NCI-H1930 (cell line): ENCODE measurements around the gene SLC6A9.

ENCODE experiments used
- DNase-seq, 2 experiments: peaks; one replicate each; lab custom pipeline; 2025; lab: John Stamatoyannopoulos, UW

Gene SLC6A9

DNA sequence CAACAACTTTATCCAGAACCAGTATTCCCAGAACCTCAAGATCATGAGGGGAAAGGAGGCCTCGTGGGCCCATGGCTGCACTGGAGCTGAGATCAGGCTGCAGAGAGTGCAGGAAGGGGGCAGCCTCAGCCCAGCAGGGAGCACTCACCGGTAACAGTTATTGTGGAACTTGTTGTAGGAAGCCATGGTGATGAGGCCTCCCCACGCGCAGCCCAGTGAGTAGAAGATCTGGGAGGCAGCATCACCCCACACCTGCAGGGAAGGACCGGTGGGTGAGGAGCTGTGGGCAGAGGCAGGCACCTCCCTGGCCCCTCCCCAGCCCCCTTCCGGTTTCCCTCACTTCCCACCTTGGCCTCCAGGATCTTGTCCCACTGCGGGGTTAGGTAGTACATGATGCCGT, 29.1 kb downstream of the SLC6A9 start:
- DNase-seq, result no peak

DNA sequence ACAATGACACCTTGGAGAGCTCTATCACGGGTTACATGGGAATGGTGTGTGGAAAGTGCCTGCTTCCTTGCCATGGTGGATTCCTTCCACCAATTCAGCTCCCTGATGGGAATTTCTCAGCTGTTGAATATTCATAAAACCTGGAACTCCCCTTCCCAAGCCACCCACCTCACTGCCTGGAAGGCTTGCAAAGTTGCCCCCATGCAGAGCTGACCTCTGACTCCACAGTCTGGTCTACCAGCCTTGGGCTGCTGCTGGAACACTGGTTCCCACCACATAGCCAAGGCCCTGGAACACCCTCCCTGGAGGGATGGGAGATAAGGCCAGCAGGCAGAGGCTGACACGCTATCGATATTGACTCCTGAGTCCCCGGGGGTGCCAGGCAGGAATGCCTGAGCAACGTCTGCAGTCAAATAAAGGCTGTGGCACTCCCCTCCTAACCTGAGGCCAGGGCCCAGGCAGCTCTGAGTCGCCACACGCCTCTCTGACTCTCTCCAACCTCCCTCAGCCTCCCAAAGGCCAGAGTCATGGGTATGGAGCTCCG, 31.1 kb downstream of the SLC6A9 start:
- DNase-seq, result no peak

DNA sequence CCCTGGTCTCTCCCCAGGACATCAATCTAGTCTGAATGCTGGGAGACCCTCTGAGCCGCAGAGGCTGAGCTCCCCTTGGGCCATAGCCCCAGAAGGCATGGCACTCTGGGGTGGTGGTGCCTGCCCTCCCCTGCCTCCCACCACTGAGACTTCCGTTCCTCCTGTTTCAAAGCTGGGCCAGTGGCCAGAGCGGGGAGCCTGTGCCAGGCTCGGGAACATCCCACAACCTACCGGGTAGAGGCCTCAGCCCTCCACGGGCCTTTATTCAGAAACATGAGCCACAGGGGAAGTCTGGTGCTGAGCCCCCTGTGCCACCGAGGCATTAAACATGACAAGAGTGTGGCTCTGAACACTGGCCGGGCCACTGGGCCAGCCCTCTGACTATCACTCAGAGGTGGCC, 31.8 kb downstream of the SLC6A9 start:
- DNase-seq, result no peak

DNA sequence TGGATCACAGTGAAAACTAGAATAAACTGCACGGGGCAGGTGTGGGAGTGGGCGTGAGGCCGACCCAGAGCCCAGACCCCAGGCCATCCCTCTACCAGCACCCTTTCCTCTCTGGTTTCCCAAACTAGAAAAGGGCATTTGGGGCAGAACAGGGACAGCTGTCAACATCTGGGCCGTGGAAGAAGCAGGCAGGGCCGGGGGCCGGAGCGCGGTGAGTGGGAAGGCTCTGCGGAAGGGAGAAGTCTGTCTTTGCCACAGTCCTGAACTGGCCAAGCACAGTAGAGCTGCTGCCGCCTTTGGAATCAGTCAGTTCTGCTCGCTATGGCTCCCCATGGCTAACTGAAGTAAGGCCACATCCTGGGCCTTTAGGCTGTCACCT, 33.3 kb downstream of the SLC6A9 start:
- DNase-seq, result no peak

DNA sequence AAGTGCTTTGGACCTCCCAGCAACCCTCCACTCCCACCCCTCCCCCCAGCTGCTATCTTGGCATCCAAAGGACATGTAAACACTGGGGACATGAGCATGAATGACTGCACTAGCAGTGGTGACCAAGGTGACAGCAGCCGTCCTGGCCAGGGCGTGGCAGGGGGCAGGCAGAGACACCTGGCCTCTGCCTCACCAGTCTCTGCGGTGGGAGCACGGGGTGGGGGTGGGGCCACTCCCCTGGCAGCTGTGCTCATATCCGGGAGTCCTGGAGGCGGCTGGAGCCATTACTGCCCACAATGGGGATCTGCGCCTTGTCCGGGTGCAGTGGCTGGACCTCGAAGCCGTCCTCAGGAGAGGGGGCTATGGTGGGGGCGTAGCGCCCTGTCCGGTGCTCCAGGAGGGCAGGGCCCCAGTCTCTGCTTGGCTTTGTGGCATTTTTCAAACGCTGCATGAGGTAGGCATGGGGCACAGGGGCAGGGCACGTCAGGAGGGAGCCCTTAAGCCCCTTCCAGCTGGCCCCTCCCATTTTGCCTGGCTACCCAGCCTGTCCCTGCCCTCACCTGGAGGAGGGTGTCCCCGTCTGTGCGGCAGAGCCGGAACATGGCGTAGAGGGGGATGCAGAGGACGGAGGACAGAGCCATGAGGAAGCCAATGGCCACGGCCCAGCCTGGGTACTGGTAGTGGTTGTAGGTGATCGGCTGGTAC, 33.8 kb downstream of the SLC6A9 start:
- DNase-seq, result no peak

DNA sequence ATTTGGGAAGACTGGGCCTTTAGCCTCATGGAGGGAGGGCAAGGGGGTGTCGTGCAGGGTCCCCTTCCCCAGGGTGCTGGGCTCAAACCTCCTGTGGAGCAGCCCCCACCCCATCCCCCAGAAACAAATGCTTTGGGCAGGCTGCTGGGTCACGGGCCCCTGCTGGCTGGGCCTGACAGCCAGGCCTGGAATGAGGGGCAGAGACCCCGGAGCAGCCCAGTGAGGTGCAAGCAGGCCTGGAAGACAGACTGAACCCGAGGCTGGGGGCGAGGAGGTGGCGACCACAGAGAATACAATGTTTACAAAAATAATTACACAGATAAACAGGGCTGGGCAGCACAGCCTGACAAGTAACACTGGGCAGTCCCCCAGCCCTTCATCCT, 34.5 kb downstream of the SLC6A9 start:
- no peak for DNase-seq

DNA sequence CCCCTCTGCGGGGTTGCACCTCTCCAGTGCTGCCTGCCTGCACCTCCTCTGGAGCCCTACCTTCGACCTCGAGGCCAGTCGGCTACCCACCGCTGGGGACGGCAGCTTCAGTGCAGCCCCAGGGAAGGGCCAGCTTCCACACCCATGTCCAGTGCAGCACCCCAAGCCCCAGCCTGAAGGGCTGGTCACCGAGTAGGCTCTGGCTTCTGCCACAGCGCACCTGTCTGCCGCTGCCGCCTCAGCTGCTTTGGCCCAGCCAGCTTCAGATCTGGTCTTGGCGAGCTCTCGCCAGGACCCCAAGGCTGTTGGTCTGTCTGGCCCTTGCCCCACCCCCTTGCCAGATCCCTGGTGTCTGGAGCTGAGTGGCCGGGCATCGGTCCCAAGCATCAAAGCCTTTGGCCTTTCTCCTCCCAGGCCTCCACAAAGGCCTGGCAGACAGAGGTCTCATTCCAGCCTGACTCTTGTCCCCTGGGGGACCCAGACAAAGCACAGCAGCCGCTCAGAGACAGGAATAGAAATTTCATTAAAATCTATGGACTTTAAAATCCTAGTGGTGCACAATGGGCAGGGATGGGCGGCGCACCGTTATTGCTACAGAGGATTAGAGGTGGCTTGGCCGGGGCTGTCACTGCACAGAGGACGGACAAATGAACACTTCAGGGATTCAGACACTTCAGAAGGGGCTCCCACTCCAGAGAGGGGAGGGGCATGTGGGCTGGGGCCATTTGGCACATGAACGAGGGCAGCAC, 35.1 kb downstream of the SLC6A9 start:
- no peak for DNase-seq

DNA sequence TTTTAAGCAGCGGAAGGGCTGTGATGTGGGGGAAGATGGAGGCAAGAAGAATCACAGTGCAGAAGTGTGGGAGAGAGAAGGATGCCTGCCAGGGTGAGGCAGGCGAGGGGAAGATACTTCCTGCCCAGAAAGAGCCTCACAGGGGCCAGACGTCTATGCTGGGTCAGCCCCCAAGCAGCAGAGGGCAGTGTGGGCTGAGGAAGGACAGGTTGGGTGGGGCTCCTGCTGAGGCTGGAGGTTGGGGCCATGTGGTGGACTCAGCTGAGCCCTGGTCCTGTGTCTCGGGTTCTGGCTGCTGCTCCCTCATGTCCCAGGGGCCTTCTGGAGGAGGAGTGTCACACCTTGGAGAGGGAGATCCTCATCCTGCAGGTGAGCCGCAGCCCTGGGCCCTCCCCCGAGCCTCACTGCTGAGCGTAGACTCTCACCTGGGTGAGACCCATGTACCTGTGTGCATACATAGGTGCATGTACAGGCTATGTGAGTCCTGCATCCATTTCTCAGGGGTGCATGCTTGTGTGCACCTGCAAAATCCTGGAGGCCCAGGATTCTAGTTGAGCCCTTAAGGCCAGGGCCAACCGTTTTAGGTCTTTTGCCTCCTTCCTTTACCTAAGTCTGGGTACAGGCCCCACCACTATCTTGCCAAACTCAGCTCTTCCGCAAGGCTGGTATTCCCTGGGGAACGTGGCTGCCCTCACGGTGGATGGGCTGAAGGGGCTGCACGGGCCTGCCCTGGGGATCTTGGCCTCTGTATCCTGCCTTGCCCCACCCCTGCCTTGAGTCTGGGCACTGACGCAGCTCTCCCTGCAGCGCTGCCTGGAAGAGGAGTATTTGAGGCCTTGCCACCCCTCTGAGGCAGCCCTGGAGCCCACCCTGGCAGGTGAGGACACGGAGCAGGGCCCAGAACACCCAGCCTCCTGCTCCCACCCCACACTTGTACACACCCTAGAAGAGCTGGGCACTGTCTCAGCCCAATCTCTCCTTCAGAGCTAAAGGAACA, 36.2 kb downstream of the SLC6A9 start:
- DNase-seq, result peak in 1 of 2 experiments; percentile 17

DNA sequence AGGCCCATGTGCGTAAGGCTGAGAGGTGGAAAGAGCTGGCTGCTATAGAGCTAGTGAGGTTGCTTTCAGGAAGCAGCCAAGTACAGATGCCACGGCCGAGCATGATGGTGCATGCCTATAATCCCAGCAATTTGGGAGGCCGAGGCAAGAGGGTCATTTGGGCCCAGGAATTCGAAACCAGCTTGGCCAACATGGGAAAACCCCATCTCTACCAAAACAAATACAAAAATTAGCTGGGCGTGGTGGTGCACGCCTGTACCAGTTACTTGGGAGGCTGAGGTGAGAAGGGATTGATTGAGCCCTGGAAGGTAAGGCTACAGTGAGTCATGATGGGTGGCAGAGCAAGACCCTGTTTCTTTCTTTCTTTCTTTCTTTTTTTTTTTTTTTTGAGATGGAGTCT, 37.2 kb downstream of the SLC6A9 start:
- DNase-seq, result no peak

DNA sequence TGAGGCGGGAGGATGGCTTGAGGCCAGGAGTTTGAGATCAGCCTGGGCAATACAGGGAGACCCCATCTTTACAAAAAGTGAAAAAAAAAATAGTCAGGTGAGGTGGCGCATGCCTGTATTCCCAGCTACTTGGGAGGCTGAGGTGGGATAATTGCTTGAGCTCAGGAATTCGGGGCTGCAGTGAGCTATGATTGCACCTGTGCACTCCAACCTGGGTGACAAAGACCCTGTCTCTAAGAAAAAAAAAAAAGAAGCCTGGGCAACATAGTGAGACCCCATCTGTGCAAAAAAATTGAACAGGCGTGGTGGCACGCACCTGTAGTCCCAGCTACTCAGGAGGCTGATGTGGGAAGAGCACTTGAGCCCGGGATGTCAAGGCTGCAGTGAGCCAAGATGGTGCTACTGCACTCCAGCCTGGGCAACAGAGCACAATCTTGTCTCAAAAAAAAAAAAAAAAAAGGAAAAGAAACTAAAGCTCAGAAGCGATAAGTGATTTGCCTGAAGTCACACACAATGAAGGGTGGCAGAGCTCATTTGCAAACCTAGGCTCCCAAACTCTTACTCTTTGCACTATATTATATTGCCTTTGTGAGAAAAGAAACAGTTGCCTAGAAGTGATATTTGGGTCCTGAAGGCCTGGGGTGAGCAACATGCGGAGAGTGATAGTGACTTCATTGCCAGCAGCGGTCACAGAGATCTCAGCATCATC, 37.9 kb downstream of the SLC6A9 start:
- no peak for DNase-seq

DNA sequence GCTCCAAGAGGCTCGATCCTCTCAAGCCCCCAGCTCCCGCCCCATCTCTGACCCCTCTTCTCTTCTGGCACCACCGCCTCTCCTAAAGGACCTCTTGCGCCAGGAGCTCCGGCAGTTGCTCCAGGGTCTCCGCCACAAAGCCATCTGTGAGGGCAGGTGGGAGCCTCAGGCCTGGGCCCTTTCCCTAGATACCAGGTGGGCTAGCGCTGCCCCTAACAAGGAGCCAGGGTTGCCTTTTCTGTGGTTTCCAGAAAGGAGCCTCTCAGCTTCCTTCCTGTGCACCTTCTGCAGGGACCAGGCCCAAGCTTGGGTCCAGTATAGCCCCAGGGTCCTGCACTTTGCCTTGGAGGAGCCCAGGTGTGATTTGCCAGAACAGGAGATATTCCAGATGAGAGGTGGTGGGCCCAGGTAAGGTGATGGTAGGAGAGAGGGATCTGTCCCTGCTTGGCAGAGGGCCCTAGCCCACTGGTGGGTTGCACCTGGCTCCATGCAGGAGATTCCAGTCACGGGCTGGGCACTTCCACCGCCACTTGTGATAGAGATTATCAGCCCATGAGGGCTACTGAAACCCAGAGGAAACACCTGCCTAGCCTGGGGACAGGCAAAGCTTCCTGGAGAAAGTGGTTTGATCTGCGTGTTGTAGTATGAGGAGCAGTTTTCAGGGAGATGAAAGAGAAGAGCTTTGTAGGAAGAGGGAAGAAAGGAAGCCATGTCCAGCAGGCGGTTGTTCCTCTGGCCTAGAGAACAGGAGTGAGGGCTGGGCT, 38.8 kb downstream of the SLC6A9 start:
- no peak for DNase-seq

DNA sequence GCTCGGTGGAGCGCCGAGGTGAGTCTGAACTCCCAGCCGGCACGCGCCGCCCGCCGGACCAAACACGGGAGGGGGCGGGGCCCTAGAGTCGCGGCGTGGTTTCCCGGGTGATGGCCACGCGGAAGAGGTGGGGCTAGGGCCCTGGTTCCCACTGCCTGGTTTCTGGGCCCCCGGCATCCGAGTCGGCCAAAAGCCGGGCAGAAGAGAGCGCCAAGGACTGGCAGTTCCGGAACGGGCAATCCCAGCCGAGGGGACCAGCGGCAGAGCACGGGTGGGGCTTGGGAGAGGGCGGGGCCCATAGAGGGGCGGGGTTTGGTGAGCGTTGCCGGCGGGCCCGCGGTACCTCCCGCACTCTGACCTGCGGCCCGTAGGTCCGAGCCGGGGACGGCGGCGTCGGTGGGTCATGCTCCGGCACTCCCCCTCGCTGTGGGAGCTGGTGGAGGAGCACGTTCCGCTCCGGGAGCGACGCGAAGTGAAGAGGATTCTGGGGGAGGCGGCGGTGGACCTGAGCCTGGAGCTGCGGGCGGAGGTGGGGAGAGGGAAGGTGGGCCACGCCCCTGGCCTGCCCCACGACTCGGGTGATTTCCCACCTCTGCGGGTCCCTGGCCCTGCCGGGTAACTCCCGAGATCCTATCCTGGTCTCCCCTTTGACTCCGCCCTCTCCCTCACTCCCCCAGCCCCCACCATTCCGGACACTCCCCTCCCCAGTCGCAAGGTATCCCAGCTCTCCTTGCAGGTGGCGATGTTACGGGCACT, 39.6 kb downstream of the SLC6A9 start, which contains the start of gene CCDC24:
CCDC24 (plus strand) TSS at position 124 of the 756 bp plus-strand sequence; CDS start at position 404, 280 bp downstream.
- DNase-seq, result peak; percentile 67 to 74

DNA sequence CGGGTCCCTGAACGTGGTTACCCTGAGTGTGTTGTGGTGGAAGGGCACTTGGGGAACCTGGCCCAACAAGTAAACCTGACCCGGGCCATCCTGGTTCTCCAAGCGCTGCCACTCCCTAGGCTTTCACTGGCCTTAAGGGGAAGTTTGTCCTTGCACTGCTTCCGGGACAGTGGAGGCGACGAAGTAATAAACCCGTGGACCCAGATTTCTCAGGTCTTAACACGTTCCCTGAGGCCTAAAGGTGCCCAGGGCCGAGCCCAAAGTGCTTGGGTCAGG, 40.1 kb downstream of the SLC6A9 start:
- DNase-seq, result no peak

DNA sequence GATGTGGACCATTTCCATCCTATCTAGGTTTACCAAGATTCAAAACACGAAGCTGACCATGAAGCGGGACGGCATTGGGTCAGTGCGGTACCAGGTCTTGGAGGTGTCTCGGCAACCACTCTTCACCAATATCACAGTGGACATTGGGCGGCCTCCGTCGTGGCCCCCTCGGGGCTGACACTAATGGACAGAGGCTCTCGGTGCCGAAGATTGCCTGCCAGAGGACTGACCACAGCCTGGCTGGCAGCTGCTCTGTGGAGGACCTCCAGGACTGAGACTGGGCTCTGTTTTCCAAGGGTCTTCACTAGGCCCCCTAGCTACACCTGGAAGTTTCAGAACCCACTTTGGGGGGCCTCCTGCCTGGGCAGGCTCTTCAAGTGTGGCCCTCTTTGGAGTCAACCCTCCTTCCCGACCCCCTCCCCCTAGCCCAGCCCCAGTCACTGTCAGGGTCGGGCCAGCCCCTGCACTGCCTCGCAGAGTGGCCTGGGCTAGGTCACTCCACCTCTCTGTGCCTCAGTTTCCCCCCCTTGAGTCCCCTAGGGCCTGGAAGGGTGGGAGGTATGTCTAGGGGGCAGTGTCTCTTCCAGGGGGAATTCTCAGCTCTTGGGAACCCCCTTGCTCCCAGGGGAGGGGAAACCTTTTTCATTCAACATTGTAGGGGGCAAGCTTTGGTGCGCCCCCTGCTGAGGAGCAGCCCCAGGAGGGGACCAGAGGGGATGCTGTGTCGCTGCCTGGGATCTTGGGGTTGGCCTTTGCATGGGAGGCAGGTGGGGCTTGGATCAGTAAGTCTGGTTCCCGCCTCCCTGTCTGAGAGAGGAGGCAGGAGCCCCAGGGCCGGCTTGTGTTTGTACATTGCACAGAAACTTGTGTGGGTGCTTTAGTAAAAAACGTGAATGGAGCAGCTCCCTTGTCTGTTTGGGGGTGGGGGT, 40.7 kb downstream of the SLC6A9 start:
- no peak for DNase-seq

DNA sequence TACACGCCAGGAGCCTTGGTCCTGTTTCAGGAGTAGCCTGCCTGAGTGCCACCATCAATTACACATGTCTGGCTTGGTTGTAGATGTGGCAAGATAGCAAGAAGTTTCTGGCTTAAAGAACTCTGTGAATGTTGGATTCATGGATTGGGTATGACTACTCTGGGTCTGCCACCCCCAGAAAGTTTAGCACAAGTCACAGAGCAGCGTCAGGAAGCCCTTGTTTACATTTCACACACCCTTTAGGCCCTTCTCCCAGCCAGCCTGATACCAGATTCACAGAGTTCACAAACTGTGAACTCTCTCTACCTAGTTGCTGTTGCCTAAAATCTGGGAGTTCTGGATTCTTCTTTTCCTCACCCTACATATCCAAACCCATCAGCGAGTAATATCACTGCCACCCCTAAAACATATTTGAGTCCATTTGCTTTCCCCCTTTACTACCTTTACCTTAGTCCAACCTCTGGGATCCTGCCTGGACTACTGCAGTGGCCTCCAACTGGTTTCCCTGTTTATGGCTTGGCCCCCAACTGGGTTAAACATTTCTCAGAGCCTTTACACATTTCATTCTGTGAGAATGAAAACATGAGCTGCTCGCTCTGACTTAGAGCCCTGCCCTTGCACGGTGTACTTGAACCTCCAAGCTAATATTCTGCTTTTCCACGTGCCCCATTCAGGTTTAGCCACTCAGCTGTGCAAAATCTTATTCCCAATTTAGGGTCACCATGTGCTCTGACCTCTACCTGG, 43.9 kb downstream of the SLC6A9 start:
- DNase-seq, result no peak

DNA sequence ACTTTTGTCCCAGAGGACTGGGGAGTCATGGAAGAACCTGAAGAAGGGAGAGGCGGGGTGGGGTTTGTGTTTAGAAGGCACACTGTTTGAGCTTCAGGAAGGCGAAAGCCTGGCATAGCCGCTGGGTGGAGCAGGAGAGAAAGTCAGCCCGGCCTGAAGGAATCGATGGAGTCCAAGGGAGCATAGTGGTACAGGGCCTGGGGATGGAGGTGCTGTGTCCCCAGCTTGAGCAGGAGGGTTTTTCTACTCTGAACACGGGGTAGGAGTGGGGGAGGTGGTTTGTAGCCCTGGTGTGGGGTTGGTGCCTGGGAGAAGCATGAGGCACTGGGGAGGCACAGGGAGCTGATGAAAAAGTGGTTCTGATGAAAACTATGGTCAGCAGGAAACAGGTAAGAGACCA, 44.5 kb downstream of the SLC6A9 start:
- no peak for DNase-seq

DNA sequence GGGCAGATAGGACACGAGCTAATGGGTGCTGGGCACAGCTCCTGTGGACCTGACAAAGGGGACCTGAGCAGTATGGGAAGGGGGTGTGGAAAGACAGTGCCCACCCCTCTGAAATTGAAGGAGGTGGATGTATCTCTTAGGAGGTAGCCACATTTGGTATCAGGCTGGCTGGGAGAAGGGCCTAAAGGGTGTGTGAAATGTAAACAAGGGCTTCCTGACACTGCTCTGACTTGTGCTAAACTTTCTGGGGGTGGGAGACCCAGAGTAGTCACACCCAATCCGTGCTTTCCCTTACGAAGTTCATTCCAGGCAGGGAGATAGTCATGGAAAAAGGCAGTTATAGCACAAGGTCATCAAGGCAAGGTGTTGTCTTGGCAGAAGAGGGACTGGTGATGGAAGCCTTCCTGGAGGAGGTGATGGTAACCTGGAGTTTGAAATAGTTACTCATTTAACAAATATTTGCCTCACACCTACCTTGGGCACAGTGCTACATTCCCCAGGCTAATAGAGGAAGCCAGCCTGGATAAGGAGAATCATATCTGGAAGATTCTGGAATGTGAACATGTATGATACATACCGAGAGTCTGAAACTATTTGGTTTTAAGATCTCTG, 45.2 kb downstream of the SLC6A9 start:
- no peak for DNase-seq

DNA sequence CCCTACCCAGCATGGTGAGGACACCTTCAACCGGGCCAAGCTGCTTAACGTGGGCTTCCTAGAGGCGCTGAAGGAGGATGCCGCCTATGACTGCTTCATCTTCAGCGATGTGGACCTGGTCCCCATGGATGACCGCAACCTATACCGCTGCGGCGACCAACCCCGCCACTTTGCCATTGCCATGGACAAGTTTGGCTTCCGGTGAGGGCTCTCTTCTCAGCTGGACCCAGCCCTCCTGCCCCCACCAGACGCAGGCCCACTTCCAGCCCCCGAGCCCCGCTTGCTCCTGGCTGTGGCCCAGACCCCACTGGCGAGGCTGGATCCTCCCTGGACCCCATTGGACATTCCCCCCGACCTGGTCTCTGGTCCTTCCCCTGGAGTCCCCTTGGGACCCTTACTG, 46.4 kb downstream of the SLC6A9 start:
- no peak for DNase-seq
